DMS53 treated with DMSO at 0.1 percent for 48 hours (cell line): ENCODE measurements around the gene SKIDA1.
A peak's percentile ranks its signal among the peaks of the same experiment; 100 is the strongest.

Experiments used
- DNase-seq: peaks from one replicate; lab custom pipeline; 2025; ENCODE audit not compliant: unreplicated experiment; lab: John Stamatoyannopoulos, UW

SKIDA1 gene

GRCh38 chr10:21487416-21488180 lies 37.9 kb downstream of the SKIDA1 start:
- no peak for DNase-seq

DNA sequence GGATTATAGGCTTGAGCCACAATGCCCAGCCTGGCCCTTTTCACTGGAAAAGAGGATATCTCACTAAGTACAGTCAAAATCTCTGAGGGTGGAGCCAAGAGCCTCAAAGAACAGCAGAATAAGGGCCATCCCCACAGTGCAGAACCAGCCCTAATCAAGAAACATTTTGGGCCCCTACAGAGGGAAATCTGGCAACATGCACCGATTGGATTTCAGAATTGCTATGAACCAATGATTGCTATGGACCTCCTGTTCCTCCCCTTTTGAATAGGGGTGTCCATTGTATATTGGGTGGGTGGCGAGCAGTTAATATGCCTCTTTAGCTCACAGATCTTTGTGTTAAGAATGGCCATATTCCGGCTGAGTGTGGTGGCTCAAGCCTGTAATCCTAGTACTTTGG lies 42.7 kb downstream of the SKIDA1 start:
- no peak for DNase-seq

DNA sequence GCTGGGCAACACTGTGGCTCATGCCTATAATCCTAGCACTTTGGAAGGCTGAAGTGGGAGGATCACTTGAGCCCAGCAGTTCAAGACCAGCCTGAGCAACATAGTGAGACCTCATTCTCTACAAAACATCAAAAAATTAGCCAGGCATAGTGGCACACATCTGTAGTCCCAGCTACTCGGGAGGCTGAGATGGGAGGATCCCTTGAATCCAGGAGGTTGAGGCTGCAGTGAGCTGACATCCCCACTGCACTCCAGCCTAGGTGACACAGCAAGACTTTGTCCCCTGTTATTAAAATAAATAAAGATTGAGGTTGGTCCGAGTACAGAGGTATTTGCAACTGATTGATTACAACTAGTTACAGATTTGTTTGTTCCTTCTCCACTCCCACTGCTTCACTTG lies 44.1 kb downstream of the SKIDA1 start:
- no peak for DNase-seq

GRCh38 chr10:21479570-21480315 lies 45.7 kb downstream of the SKIDA1 start:
- no peak for DNase-seq

DNA sequence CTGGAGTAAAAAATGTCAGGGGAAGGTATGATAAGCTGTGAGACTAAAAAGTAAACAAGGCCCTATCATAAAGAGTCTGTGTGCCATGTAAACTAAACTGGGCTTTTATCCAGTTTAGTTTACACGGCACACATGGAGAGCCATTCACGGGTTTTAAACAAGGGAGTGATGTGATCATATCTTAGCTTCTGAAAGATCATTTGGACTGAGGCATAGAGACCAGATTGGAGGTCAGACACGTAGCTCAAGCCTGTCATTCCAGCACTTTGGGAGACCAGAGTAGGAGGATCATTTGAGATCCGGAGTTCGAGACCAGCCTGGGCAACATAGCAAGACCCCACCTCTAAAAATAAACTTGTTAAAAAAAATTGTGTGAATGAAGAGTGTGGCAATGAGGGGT lies 50.1 kb downstream of the SKIDA1 start:
- peak; percentile 52 for DNase-seq

GRCh38 chr10:21473541-21473940 lies 51.9 kb downstream of the SKIDA1 start:
- DNase-seq: no peak

- no peak for DNase-seq
Measured at GRCh38 chr10:21473135-21473534, 52.3 kb downstream of the SKIDA1 start.

DNA sequence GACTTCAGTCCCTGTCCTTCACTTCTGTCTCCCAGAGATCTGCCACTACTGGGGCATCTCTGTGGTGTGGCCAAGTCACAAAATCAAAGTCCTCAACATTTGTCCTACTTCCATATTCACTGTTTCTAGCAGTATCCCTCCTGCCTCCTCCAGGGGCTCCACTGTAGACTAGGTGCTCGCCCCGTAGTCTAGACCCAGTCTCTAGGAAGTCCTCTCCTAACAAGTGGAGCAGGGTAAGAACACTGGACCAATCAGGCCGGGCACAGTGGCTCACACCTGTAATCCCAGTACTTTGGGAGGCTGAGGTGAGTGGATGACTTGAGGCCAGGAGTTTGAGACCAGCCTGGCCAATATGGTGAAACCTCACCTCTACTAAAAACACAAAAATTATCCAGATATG lies 57.4 kb downstream of the SKIDA1 start:
- DNase-seq: no peak

DNA sequence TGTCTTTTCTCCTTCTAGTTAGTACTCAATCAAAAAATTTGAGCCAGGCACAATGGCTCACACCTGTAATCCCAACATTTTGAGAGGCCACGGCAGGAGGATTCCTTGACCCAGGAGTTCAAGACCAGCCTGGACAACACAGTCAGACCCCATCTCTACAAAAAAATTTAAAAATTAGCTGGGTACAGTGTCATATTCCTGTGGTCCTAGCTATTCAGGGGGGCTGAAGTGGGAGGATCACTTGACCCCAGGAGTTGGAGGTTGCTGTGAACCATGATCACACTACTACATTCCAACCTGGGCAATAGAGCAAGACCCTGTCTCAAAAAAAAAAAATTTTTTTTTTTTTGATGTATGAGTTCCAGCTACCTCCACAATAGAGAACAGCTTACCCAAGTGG lies 57.8 kb downstream of the SKIDA1 start:
- no peak for DNase-seq

GRCh38 chr10:21464134-21464533 lies 61.3 kb downstream of the SKIDA1 start:
- DNase-seq: no peak
